ENCODE measurements around the gene RPTN. TPM values are rescaled to one million over a fixed set of nuclear protein-coding genes. Genes with fewer than 3 reads are reported as not detected.
"Not testable (repeated sequence)": the region's sequence is repeated elsewhere in the genome, so short reads cannot be mapped to it uniquely, and the experiment has no call there.

Gene RPTN
- polyA plus RNA-seq, 6 donors from 2014 or later, result not detected

DNA sequence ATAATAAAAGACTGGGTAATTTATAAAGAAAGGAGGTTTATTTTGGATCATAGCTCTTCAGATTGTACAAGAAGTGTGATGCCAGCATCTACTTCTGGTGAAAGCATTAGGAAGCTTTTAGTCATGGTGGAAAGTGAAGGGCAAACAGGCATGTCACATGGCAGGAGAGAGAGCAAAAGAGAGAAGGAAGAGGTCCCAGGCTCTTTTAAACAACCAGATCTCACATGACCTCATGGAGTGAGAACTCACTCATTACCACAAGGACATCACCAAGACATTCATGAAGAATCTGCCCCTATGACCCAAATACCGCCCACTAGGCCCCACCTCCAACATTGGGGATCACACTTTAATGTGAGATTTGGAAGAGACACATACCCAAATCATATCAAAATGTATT, 10.0 kb downstream of the RPTN start:
- ATAC-seq (ENCODE audit: low read depth in 2 of 2), result no peak
- H3K27ac Mint-ChIP-seq, result no peak overlapping the region

DNA sequence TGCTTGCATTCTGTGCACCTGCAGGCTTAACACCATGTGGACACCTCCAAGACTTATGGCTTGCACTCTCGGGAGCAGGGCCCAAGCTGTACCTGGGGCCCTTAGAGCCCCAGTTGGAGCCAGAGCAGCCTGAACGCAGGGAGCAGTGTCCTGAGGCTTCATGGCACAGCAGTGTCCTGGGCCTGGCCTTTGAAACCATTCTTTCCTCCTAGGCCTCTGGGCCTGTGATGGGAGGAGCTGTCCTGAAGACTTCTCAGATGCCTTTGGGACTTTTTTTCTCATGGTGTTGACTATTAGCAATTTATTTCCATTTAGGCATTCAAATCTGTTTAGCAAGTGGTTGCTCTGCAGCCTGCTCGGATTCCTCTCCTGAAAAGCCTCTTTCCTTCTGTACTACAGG, 11.0 kb downstream of the RPTN start:
- DNase-seq (no peak), ATAC-seq (ENCODE audit: low read depth in 2 of 2) (no peak)
- Mint-ChIP-seq H3K4me3 (no peak overlapping the region), H3K36me3 (peaks cover 0 to 24% of the 10 kb centered on the region in 2 donors), H3K27me3 (peaks cover 32 to 50% (median 34%) of the 10 kb centered on the region in 3 donors), H3K9me3 (peaks cover 14 to 40% (median 30%) of the 10 kb centered on the region in 7 donors), H3K27ac (no peak overlapping the region), H3K4me1 (no peaks in the 10 kb centered on the region)

More for the DNA sequence above, 10.0 kb downstream of the RPTN start:
- no peak for DNase-seq
- no peaks in the 10 kb centered on the region for H3K4me1 Mint-ChIP-seq
- no peak overlapping the region for H3K4me3 Mint-ChIP-seq
- H3K27me3 Mint-ChIP-seq, result peaks cover 23 to 46% (median 30%) of the 10 kb centered on the region in 3 donors
- H3K9me3 Mint-ChIP-seq, result peaks cover 14 to 40% (median 29%) of the 10 kb centered on the region in 7 donors
- peaks cover 0 to 24% of the 10 kb centered on the region in 2 donors for H3K36me3 Mint-ChIP-seq

DNA sequence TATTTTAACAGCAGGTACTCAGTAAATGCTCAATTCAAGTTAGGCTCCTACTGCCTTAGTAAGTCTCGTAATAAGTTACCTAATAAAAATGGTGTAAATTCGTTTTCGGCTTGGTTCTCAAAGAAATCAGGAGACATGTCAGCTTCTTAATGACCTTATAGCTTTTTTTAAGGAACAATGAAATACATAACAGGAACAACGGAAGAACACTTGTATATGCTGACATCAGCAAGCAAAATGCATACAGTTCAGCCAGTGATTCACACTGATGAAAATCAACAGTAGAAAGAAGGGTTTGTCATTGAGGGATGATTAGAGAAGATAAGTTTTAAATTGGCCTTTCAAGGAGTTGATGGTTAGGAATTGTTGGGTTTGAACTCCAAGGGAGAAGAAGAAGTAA, 13.3 kb downstream of the RPTN start:
- H3K36me3 Mint-ChIP-seq, result peaks cover 0 to 24% of the 10 kb centered on the region in 2 donors
- H3K27ac Mint-ChIP-seq, result no peak overlapping the region
- DNase-seq (no peak), ATAC-seq (ENCODE audit: low read depth in 2 of 2) (no peak)
- H3K4me1 Mint-ChIP-seq, result no peaks in the 10 kb centered on the region
- peaks cover 27 to 36% (median 31%) of the 10 kb centered on the region in 3 donors for H3K27me3 Mint-ChIP-seq
- H3K9me3 Mint-ChIP-seq, result peaks cover 14 to 40% (median 30%) of the 10 kb centered on the region in 7 donors
- H3K4me3 Mint-ChIP-seq, result no peak overlapping the region

DNA sequence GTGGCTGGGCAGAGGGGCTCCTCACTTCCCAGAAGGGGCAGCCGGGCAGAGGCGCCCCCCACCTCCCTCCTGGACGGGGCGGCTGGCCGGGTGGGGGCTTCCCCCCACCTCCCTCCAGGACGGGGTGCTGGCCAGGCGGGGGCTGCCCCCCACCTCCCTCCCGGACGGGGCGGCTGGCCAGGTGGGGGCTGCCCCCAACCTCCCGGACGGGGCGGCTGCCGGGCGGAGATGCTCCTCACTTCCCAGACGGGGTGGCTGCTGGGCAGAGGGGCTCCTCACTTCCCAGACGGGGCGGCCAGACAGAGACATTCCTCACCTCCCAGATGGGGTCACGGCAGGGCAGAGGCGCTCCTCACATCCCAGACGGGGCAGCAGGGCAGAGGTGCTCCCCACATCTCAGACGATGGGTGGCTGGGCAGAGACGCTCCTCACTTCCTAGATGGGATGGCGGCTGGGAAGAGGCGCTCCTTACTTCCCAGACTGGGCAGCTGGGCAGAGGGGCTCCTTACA, 14.3 kb downstream of the RPTN start:
- ATAC-seq (ENCODE audit: low read depth in 2 of 2); H3K4me1 Mint-ChIP-seq; H3K4me3 Mint-ChIP-seq; H3K27ac Mint-ChIP-seq; DNase-seq: not testable (repeated sequence)
- peaks cover 0 to 24% of the 10 kb centered on the region in 2 donors for H3K36me3 Mint-ChIP-seq
- peaks cover 14 to 38% (median 29%) of the 10 kb centered on the region in 7 donors for H3K9me3 Mint-ChIP-seq
- peaks cover 25 to 42% (median 35%) of the 10 kb centered on the region in 3 donors for H3K27me3 Mint-ChIP-seq

DNA sequence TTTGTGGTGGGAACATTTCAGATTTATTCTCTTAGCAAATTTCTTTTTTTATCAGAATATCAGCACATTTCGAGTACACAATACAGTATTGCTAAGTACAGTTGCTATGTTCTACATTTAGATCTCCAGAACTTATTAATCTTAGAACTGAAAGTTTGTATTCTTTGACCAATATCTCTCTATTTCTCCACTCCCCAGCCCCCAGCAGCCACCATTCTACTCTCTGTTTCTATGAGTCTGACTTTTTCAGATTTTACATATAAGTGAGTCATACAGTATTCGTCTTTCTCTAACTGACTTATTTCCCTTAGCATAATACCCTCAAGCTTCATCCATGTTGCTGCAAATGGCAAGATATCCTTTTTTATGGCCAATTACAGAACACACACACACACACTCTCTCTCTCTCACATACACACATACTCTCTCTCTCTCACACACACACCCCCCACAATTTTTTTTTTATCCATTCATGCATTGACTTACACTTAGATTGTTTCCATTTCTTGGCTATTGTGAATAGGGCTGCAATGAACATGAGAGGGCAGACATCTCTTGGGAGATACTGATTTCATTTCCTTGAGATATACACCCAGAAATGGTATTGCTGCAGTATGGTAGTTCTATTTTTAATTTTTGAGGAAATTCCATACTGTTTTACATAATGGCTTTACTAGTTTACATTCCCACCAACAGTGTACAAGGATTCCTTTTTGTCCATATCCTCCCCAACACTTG, 15.7 kb downstream of the RPTN start:
- Mint-ChIP-seq H3K36me3 (peaks cover 0 to 16% of the 10 kb centered on the region in 2 donors), H3K4me1 (no peaks in the 10 kb centered on the region), H3K27me3 (peaks cover 30 to 46% (median 36%) of the 10 kb centered on the region in 3 donors), H3K9me3 (peaks cover 6 to 27% (median 22%) of the 10 kb centered on the region in 7 donors), H3K4me3 (no peak overlapping the region), H3K27ac (no peak overlapping the region)
- ATAC-seq (ENCODE audit: low read depth in 2 of 2) (no peak), DNase-seq (no peak)

DNA sequence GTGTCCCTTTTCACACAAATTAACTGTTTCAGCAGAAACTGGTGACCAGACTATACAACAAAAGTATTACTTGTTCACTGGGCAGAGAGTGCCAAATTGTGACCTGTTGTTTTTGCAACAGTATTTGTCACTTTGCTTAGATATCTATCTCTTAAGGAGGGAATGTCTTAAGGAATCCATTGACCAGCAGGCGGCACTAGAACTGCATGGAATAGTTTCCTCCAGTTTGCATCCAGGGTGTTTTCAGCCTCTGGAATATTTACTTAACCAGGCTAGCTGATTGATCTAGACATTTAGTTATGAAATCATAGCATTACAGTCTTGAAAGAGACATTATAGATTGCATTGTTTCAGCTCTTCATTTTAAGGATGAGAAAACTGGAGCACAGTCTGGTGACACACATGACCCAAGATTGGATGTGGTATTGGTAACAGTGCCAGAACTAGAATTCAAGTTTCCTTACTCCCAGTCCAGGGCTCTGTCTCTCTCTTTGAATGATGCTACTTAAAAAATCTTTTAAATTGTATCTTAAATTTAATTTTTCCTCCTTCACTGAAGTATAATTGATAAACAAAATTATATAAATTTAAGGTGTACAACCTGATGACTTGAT, 16.9 kb downstream of the RPTN start:
- no peaks in the 10 kb centered on the region for H3K4me1 Mint-ChIP-seq
- no peak overlapping the region for H3K27ac Mint-ChIP-seq
- ATAC-seq (ENCODE audit: low read depth in 2 of 2) (no peak), DNase-seq (no peak)
- no peak overlapping the region for H3K4me3 Mint-ChIP-seq
- peaks cover 0 to 13% of the 10 kb centered on the region in 2 donors for H3K36me3 Mint-ChIP-seq
- H3K27me3 Mint-ChIP-seq, result peaks cover 30 to 53% (median 43%) of the 10 kb centered on the region in 3 donors
- peaks cover 5 to 19% (median 14%) of the 10 kb centered on the region in 7 donors for H3K9me3 Mint-ChIP-seq

DNA sequence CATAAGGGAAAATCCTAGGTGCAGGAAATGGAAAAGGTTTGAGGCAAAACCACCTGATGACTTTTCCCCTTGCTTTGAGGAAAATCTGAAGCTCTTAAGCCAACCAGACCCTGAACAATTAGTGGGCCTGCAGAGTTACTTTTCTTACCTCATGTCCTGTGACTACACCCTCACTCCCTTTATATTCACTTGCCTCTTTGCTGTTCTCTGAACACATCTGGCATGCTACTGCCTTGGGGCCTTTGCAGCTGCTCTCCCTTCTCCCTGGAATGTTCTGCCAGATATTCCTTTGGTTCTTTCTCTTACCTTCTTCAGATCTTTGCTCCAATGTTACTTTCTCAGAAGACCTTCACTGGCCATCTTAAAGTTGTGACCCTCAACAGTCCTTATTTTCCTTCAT, 21.8 kb downstream of the RPTN start:
- DNase-seq (no peak), ATAC-seq (ENCODE audit: low read depth in 2 of 2) (no peak)
- Mint-ChIP-seq H3K9me3 (peaks cover 5 to 26% (median 22%) of the 10 kb centered on the region in 7 donors), H3K27me3 (peaks cover 22 to 38% (median 29%) of the 10 kb centered on the region in 3 donors), H3K27ac (no peak overlapping the region), H3K4me3 (no peak overlapping the region), H3K36me3 (peaks cover 0 to 5% of the 10 kb centered on the region in 2 donors), H3K4me1 (no peaks in the 10 kb centered on the region)

DNA sequence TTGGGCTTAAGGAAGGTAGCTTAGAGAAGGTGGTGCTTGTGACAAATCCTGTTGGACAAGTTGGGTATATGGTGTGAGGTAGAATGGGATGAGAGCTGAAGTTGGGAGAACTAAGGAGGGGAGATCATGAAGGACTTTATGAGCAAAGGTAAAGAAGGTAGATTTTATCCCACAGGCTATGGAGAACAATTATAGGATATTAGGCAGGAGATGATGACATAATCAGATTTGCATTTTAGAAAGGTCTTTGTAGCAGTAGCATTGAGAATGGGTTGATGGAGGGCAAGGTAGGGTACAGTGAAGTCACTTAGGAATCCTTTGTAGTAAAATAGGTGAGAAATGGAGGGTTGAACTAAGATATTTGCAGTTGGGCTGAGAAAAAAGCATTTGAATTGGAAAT, 28.8 kb downstream of the RPTN start:
- ATAC-seq (ENCODE audit: low read depth in 2 of 2), result no peak
- H3K27ac Mint-ChIP-seq, result no peak overlapping the region
- peaks cover 0 to 18% of the 10 kb centered on the region in 2 donors for H3K36me3 Mint-ChIP-seq
- no peaks in the 10 kb centered on the region for H3K4me1 Mint-ChIP-seq
- DNase-seq, result no peak
- H3K27me3 Mint-ChIP-seq, result peaks cover 52 to 67% (median 60%) of the 10 kb centered on the region in 3 donors
- H3K4me3 Mint-ChIP-seq, result no peak overlapping the region
- H3K9me3 Mint-ChIP-seq, result peaks cover 5 to 38% (median 22%) of the 10 kb centered on the region in 7 donors

DNA sequence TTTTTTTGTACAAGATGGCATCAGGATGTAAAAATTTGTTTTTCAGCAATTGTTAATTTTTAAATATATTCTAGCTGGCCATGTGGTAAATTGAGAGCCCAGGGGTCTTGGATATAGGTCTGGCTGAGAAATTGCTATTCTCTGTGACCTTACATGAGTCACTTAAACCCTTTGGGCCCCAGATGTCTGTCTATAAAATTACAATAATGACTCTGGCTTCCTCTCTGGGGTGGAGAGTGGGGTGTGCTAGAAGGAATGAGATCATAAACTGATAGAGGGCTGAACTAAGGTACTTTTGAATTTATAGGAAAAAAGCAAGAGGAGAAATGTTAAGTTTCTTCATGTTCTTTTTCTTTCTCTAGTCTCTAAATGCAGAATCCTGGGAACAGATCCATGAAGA, 31.4 kb downstream of the RPTN start:
- peaks cover 1 to 16% (median 11%) of the 10 kb centered on the region in 7 donors for H3K9me3 Mint-ChIP-seq
- peaks cover 56 to 65% (median 60%) of the 10 kb centered on the region in 3 donors for H3K27me3 Mint-ChIP-seq
- DNase-seq (no peak), ATAC-seq (ENCODE audit: low read depth in 2 of 2) (no peak)
- H3K4me3 Mint-ChIP-seq, result no peak overlapping the region
- peaks cover 0 to 15% of the 10 kb centered on the region in 2 donors for H3K36me3 Mint-ChIP-seq
- H3K4me1 Mint-ChIP-seq, result no peaks in the 10 kb centered on the region
- no peak overlapping the region for H3K27ac Mint-ChIP-seq

DNA sequence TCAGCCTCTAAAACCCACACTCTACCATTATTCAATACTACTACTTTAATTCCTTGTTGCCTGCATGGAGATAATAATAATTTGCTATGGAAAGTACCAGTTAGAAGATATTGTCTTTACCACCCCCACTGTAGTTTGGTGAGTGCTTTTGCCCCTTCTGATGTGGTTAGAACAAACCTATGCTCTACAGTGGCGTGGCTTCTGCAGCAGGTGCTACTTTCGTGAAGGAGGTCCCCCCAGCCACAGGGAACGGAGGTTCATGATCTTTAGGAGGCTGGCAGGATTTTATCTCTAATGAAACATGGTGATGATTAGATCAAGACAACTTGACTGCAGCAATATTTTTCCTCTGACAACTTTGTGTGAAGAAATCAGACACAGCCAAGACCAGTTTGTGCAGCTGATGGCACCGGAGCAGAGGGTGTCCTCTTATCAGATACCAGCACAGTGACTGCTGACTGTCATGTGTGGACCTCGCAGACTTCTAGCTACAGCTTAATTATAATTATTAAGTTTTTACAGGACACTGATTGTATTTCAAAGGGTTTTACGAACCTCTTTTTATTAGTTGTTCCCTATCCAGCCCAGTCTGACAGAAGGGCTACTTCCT, 33.1 kb downstream of the RPTN start:
- peaks cover 0 to 13% of the 10 kb centered on the region in 2 donors for H3K36me3 Mint-ChIP-seq
- peaks cover 0 to 13% (median 2%) of the 10 kb centered on the region in 7 donors for H3K9me3 Mint-ChIP-seq
- no peak for ATAC-seq (ENCODE audit: low read depth in 2 of 2)
- H3K27ac Mint-ChIP-seq, result no peak overlapping the region
- peaks cover 59 to 72% (median 67%) of the 10 kb centered on the region in 3 donors for H3K27me3 Mint-ChIP-seq
- no peak overlapping the region for H3K4me3 Mint-ChIP-seq
- no peak for DNase-seq
- H3K4me1 Mint-ChIP-seq, result no peaks in the 10 kb centered on the region

DNA sequence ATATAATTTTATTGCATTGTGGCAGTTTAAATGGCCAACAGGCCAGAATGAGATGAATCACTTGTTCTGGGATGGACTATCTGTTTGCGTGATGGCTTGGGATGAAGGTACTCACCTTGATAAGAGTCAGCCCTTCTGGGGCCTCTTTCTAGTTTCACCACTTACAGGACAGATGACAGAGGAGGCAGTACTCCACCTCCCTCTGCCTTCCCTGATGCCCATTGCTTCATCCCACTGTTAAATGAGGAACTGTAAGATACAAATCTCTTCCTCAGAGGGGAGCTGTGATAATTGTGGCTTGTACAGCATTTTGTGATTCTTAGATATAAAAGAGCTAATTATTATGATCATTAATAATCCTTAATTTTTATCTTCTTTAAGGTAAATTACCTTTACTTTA, 40.1 kb downstream of the RPTN start:
- ATAC-seq (ENCODE audit: low read depth in 2 of 2) (no peak), DNase-seq (no peak)
- Mint-ChIP-seq H3K4me3 (no peak overlapping the region), H3K4me1 (no peaks in the 10 kb centered on the region), H3K9me3 (peaks cover 0 to 4% (median 0%) of the 10 kb centered on the region in 7 donors), H3K36me3 (no peaks in the 10 kb centered on the region), H3K27ac (no peak overlapping the region), H3K27me3 (peaks cover 48 to 56% (median 52%) of the 10 kb centered on the region in 3 donors)

DNA sequence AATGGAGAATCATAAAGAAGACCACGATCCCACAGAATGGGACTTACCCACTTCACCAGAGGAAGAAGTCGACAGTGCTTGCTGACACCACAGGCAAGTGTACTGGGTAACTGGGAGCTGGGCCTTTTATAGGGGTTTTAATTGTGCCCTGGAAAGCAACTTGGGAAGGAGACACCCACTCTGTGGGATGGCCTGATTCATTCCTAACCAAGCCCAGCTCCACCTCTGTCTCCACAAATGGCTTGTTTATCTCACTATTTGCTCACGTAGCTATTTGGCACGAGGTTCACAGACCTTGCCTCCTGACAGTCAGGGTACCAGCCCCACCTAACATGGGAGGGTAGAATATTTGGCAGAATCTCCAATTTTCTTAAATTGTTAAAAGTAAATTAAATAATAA, 43.7 kb downstream of the RPTN start, which contains the start of gene TCHH:
TCHH (minus strand) TSS at position 101 of the 400 bp plus-strand sequence. CDS start 1,364 bp downstream, outside the sequence.
- Mint-ChIP-seq H3K27ac (no peak within 1 kb of the TSS), H3K9me3 (peaks cover 0 to 2% (median 0%) of the 10 kb centered on the region in 7 donors), H3K36me3 (no peaks in the 10 kb centered on the region), H3K27me3 (peaks cover 33 to 43% (median 36%) of the 10 kb centered on the region in 3 donors), H3K4me3 (no peak within 1 kb of the TSS), H3K4me1 (no peaks in the 10 kb centered on the region)
- ATAC-seq (ENCODE audit: low read depth in 2 of 2) (no peak), DNase-seq (no peak)

DNA sequence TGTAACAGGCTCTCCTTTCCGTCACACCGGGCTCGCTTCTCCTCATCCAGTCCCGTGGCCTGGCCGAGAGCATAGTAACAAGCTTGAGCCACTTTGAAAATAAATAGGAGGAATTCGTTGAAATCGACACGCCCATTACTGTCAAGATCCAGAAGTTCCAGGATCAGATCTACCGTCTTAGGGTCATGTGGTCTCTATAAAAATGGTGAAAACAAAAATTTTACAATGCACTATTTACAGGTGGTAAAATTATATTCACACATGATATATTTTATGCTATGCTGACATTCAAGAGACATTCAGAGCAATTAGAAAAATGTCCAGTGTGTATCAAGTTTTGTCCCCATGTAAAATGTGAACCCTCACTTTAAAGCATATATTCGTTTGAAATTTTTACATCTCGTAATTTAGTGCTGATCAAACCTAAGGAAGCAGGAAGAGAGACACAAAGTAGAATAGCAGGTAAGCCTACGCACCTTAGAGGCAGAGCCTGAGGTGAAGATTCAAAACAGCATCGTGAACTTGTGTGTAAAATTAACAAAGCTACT, 46.1 kb downstream of the RPTN start:
- Mint-ChIP-seq H3K9me3 (peaks cover 0 to 4% (median 0%) of the 10 kb centered on the region in 7 donors), H3K36me3 (no peaks in the 10 kb centered on the region), H3K4me1 (no peaks in the 10 kb centered on the region), H3K27me3 (peaks cover 16 to 31% (median 23%) of the 10 kb centered on the region in 3 donors), H3K4me3 (no peak overlapping the region), H3K27ac (no peak overlapping the region)
- ATAC-seq (ENCODE audit: low read depth in 2 of 2) (no peak), DNase-seq (no peak)

Measured in naive B cell (primary cell).